Epithelial cell of esophagus (primary cell): ENCODE results near the gene MRGPRX1.

Source experiments
- DNase-seq: peaks from one replicate; pipeline ENCODE4 v3.0.0; 2010; ENCODE audit warnings: low read depth
- H3K4me3 ChIP-seq: 2 replicates; pipeline ENCODE4 v1.5.1; 2011; ENCODE audit warnings: mild to moderate bottlenecking, low read length, control low read depth
- CTCF ChIP-seq: IDR thresholded peaks from 2 replicates; pipeline ENCODE4 v1.5.1; 2011; ENCODE audit warnings: low read depth, mild to moderate bottlenecking, low read length, control low read depth, inconsistent platforms; ENCODE audit not compliant: insufficient read depth; ENCODE audit errors: missing control alignments

MRGPRX1 gene

GRCh38 chr11:18939314-18939713 is at the start of gene MRGPRX1:
Gene MRGPRX1 (minus strand): TSS chr11:18939414. CDS start chr11:18934784, 4,630 bp downstream.
- no peak for DNase-seq
- H3K4me3 ChIP-seq: no peak within 1 kb of the TSS
- no peak for TF ChIP-seq CTCF

- no peak for TF ChIP-seq CTCF
- H3K4me3 ChIP-seq: no peak overlapping the region
- DNase-seq: peak; percentile 80
These were observed 48.4 kb upstream of the MRGPRX1 start for GRCh38 chr11:18987454-18988231.

GRCh38 chr11:18986744-18987143 is 47.5 kb upstream of the MRGPRX1 start:
- no peak for TF ChIP-seq CTCF

GRCh38 chr11:18981897-18982296 is 42.7 kb upstream of the MRGPRX1 start:
- DNase-seq: no peak
- no peak overlapping the region for H3K4me3 ChIP-seq
- no peak for TF ChIP-seq CTCF

More at GRCh38 chr11:18986744-18987143, 47.5 kb upstream of the MRGPRX1 start:
- H3K4me3 ChIP-seq: no peak overlapping the region
- DNase-seq: peak; percentile 78

- H3K4me3 ChIP-seq: no peak overlapping the region
- no peak for DNase-seq
- no peak for TF ChIP-seq CTCF
These were observed 35.0 kb upstream of the MRGPRX1 start for GRCh38 chr11:18974192-18974591.

- TF ChIP-seq CTCF: no peak
These were observed 33.1 kb upstream of the MRGPRX1 start for GRCh38 chr11:18972336-18972735.

GRCh38 chr11:18969720-18970119 is 30.5 kb upstream of the MRGPRX1 start:
- TF ChIP-seq CTCF: no peak
- no peak overlapping the region for H3K4me3 ChIP-seq
- DNase-seq: no peak

More at GRCh38 chr11:18972336-18972735, 33.1 kb upstream of the MRGPRX1 start:
- no peak for DNase-seq
- H3K4me3 ChIP-seq: no peak overlapping the region
